ACC112 (cell line): ENCODE results near the gene MACROD2.

Source experiments
- H2AFZ ChIP-seq: fragments of 200-600 bp; sonication (generic); one replicate; pipeline ENCODE4 v1.6.0; 2017; ENCODE audit warnings: antibody characterized with exemption, low read length; ENCODE audit not compliant: unreplicated experiment
- H3K27ac ChIP-seq: fragments of 200-600 bp; sonication (generic); 2 replicates; pipeline ENCODE4 v1.5.1; 2014; ENCODE audit warnings: low read depth, mild to moderate bottlenecking, antibody characterized with exemption, low read length, moderate library complexity
- H3K27me3 ChIP-seq: fragments of 200-600 bp; sonication (generic); 2 replicates; pipeline ENCODE4 v1.6.1; 2014; ENCODE audit warnings: mild to moderate bottlenecking, antibody characterized with exemption, low read length, moderate library complexity, mixed read lengths; ENCODE audit not compliant: insufficient read depth
- H3K36me3 ChIP-seq: fragments of 200-600 bp; sonication (generic); 2 replicates; pipeline ENCODE4 v1.6.1; 2016; ENCODE audit warnings: mild to moderate bottlenecking, antibody characterized with exemption, low read length, moderate library complexity, mixed read lengths; ENCODE audit not compliant: insufficient read depth
- H3K4me1 ChIP-seq: fragments of 200-600 bp; sonication (generic); one replicate; pipeline ENCODE4 v1.6.1; 2016; ENCODE audit warnings: low read length, mixed read lengths; ENCODE audit not compliant: insufficient read depth, unreplicated experiment, control insufficient read depth
- H3K4me3 ChIP-seq: fragments of 200-600 bp; sonication (generic); 2 replicates; pipeline ENCODE4 v1.5.1; 2014; ENCODE audit warnings: mild to moderate bottlenecking, low read depth, low read length
- H3K79me2 ChIP-seq: fragments of 200-600 bp; sonication (generic); one replicate; pipeline ENCODE4 v1.6.0; 2016; ENCODE audit warnings: low read length; ENCODE audit not compliant: control insufficient read depth, unreplicated experiment, insufficient read depth

Gene MACROD2

GRCh38 chr20:14726591-14726990, 731.3 kb downstream of the MACROD2 start:
- no peaks in the 10 kb centered on the region for H3K36me3 ChIP-seq
- no peak overlapping the region for H3K4me3 ChIP-seq
- no peaks in the 10 kb centered on the region for H3K27me3 ChIP-seq
- no peak overlapping the region for H3K27ac ChIP-seq
- no peak overlapping the region for H2AFZ ChIP-seq
- H3K4me1 ChIP-seq: no peaks in the 10 kb centered on the region
- H3K79me2 ChIP-seq: no peaks in the 10 kb centered on the region

GRCh38 chr20:14727485-14728150, 732.3 kb downstream of the MACROD2 start:
- Histone ChIP-seq H3K27me3 (no peaks in the 10 kb centered on the region), H3K79me2 (no peaks in the 10 kb centered on the region), H3K4me1 (no peaks in the 10 kb centered on the region), H3K27ac (no peak overlapping the region), H2AFZ (no peak overlapping the region), H3K36me3 (no peaks in the 10 kb centered on the region), H3K4me3 (no peak overlapping the region)

GRCh38 chr20:14729390-14729789, 734.1 kb downstream of the MACROD2 start:
- no peaks in the 10 kb centered on the region for H3K4me1 ChIP-seq
- H3K36me3 ChIP-seq: no peaks in the 10 kb centered on the region
- H3K4me3 ChIP-seq: no peak overlapping the region
- no peaks in the 10 kb centered on the region for H3K27me3 ChIP-seq
- H3K79me2 ChIP-seq: no peaks in the 10 kb centered on the region
- H2AFZ ChIP-seq: no peak overlapping the region
- H3K27ac ChIP-seq: no peak overlapping the region

GRCh38 chr20:14732343-14732742, 737.0 kb downstream of the MACROD2 start:
- H3K27ac ChIP-seq: no peak overlapping the region
- H3K79me2 ChIP-seq: no peaks in the 10 kb centered on the region
- H3K4me1 ChIP-seq: no peaks in the 10 kb centered on the region
- H3K4me3 ChIP-seq: no peak overlapping the region
- no peak overlapping the region for H2AFZ ChIP-seq
- H3K36me3 ChIP-seq: no peaks in the 10 kb centered on the region
- H3K27me3 ChIP-seq: no peaks in the 10 kb centered on the region

GRCh38 chr20:14732996-14733395, 737.7 kb downstream of the MACROD2 start:
- H3K4me1 ChIP-seq: no peaks in the 10 kb centered on the region
- no peaks in the 10 kb centered on the region for H3K79me2 ChIP-seq
- no peak overlapping the region for H3K27ac ChIP-seq
- H2AFZ ChIP-seq: no peak overlapping the region
- H3K4me3 ChIP-seq: no peak overlapping the region
- no peaks in the 10 kb centered on the region for H3K27me3 ChIP-seq
- H3K36me3 ChIP-seq: no peaks in the 10 kb centered on the region

- no peaks in the 10 kb centered on the region for H3K4me1 ChIP-seq
- H3K79me2 ChIP-seq: no peaks in the 10 kb centered on the region
- no peaks in the 10 kb centered on the region for H3K36me3 ChIP-seq
- H2AFZ ChIP-seq: no peak overlapping the region
- no peak overlapping the region for H3K4me3 ChIP-seq
- H3K27me3 ChIP-seq: no peaks in the 10 kb centered on the region
- no peak overlapping the region for H3K27ac ChIP-seq
These were observed 745.1 kb downstream of the MACROD2 start for GRCh38 chr20:14740380-14740779.

GRCh38 chr20:14741616-14742015, 746.3 kb downstream of the MACROD2 start:
- no peak overlapping the region for H3K4me3 ChIP-seq
- H3K27ac ChIP-seq: no peak overlapping the region
- H3K4me1 ChIP-seq: no peaks in the 10 kb centered on the region
- H2AFZ ChIP-seq: no peak overlapping the region
- H3K27me3 ChIP-seq: no peaks in the 10 kb centered on the region
- H3K79me2 ChIP-seq: no peaks in the 10 kb centered on the region
- H3K36me3 ChIP-seq: no peaks in the 10 kb centered on the region

GRCh38 chr20:14744723-14745122, 749.4 kb downstream of the MACROD2 start:
- Histone ChIP-seq H3K79me2 (no peaks in the 10 kb centered on the region), H3K27ac (no peak overlapping the region), H2AFZ (no peak overlapping the region), H3K27me3 (no peaks in the 10 kb centered on the region), H3K36me3 (no peaks in the 10 kb centered on the region), H3K4me1 (no peaks in the 10 kb centered on the region), H3K4me3 (no peak overlapping the region)

GRCh38 chr20:14745830-14746229, 750.5 kb downstream of the MACROD2 start:
- Histone ChIP-seq H2AFZ (no peak overlapping the region), H3K27me3 (no peaks in the 10 kb centered on the region), H3K79me2 (no peaks in the 10 kb centered on the region), H3K27ac (no peak overlapping the region), H3K4me1 (no peaks in the 10 kb centered on the region), H3K36me3 (no peaks in the 10 kb centered on the region), H3K4me3 (no peak overlapping the region)

- Histone ChIP-seq H3K79me2 (no peaks in the 10 kb centered on the region), H2AFZ (no peak overlapping the region), H3K27me3 (no peaks in the 10 kb centered on the region), H3K36me3 (no peaks in the 10 kb centered on the region), H3K4me3 (no peak overlapping the region), H3K4me1 (no peaks in the 10 kb centered on the region), H3K27ac (no peak overlapping the region)
These were observed 755.9 kb downstream of the MACROD2 start for GRCh38 chr20:14751191-14751590.

- Histone ChIP-seq H3K36me3 (no peaks in the 10 kb centered on the region), H3K4me1 (no peaks in the 10 kb centered on the region), H2AFZ (no peak overlapping the region), H3K4me3 (no peak overlapping the region), H3K79me2 (no peaks in the 10 kb centered on the region), H3K27me3 (no peaks in the 10 kb centered on the region), H3K27ac (no peak overlapping the region)
These were observed 762.4 kb downstream of the MACROD2 start for GRCh38 chr20:14757728-14758127.
